GM21825 (cell line): Measurements from ENCODE around the gene SCAP.

Source experiments
- ATAC-seq: cut with Tn5 transposase; IDR thresholded peaks from one replicate; pipeline ENCODE4 v1.9.1; 2021; ENCODE audit warnings: mild to moderate bottlenecking, moderate library complexity; ENCODE audit not compliant: unreplicated experiment

Gene SCAP

GRCh38 chr3:47366833-47367232, 108.9 kb downstream of the SCAP start:
- no peak for ATAC-seq

- ATAC-seq = no peak
Observed at GRCh38 chr3:47365213-47366153, 110.3 kb downstream of the SCAP start.
